Stimulated activated CD8-positive, alpha-beta memory T cell treated with anti-CD3 and anti-CD28 coated beads, Interleukin-4, amount 100 ng/mL, for 4 hours (primary cell): Measurements from ENCODE around the gene UGCG.
"Not testable (repeated sequence)": the region's sequence is repeated elsewhere in the genome, so short reads cannot be mapped to it uniquely, and the experiment has no call there.

ENCODE experiments used
- DNase-seq, 2 donors: peaks; one replicate each; pipeline ENCODE4 v3.0.0-alpha.2; 2020; ENCODE audit warnings: low read depth in 2 of 2, low spot score in 1 of 2

UGCG gene

GRCh38 chr9:111917201-111917600, 20.6 kb downstream of the UGCG start:
- DNase-seq, result no peak

DNA sequence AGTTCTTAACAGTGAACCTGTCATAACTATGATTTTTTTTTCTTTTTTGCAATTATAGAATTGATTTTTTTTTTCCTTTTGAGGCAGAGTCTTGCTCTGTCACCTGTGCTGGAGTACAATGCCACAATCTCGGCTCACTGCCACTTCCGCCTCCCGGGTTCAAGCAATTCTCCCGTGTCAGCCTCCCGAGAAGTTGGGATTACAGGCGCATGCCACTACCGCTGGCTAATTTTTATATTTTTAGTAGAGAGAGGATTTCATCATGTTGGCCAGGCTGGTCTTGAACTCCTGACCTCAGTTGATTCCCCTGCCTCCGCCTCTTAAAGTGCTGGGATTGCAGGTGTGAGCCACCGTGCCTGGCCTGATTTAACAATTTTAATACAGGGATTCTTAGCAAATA, 21.4 kb downstream of the UGCG start:
- DNase-seq, result no peak

DNA sequence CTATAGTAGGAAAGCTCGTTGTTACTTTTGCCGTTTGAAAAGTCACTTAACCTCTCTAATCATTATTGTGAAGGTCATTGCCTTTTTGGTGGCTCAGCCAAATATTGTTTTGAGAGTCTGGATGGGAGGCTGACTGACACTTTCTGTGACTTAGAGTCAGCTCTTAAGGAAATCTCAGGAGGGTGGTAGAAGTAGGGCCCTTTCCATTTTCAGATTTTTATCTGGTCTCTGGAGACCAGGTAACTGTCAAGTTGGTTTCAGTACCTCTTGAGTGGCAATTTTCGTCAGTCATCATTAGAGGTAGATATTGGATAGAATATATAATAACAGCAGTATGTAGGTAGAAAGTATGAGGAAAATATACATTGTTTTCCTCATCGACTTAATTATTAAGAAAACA, 23.3 kb downstream of the UGCG start:
- DNase-seq, result no peak

GRCh38 chr9:111920531-111920930, 23.9 kb downstream of the UGCG start:
- no peak for DNase-seq

GRCh38 chr9:111922324-111923013, 25.9 kb downstream of the UGCG start:
- no peak for DNase-seq

- DNase-seq, result no peak
Observed at GRCh38 chr9:111924281-111924680, 27.7 kb downstream of the UGCG start.

DNA sequence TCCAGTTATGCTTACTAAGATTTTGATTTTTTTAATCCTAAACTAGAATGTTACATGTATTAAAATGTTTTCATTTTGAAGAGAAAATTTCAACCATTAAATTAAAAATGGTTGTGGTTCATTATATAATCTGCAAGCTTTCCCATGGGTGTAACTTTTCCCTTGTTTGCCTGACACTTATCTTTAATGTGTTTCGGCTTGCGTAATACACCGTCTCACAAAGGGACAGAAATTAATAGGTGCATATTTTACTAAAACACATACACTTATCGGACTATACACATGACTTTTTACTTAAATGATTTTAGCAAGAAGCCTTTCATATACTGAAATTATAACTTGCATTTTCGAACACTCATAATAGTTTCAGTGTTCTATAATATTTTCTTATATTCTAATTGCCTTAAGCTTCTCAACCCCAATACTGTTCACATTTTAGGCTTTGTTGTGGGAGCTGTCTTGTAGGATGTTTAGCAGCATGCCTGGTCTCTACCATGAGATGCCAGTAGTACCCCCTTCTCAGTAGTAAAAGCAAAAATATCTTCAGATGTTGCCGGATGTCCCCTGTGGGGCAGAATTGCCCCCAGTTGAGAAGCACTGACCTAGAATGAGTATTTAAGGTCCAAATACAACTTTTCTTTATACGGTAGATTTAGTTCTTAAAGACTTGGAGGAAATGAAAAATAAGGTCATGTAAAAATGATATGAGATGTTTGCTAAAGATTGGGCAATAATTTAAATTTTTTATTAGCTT, 28.6 kb downstream of the UGCG start:
- no peak for DNase-seq

- no peak for DNase-seq
Observed at GRCh38 chr9:111925784-111926183, 29.2 kb downstream of the UGCG start.

DNA sequence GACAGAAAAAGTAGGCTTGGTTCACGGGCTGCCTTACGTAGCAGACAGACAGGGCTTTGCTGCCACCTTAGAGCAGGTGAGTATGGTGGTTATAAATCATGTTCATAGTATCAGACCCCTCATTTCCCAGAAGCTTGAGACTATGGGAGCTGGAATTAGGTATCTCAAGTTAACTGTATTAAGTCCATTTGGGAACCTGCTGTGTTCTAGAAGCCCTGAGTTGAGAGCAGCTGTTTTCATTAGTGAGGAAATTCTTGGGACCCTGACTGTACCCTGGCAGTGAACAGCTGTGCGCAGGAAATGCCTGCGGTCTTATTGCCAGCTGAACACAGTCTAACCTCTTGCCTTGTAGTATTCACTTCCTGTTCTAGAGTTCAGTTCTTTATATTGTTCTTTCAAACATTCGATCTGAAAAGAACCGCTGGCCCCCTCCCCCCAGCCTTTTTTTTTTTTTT, 29.8 kb downstream of the UGCG start:
- DNase-seq, result peak; percentile 15 to 25

DNA sequence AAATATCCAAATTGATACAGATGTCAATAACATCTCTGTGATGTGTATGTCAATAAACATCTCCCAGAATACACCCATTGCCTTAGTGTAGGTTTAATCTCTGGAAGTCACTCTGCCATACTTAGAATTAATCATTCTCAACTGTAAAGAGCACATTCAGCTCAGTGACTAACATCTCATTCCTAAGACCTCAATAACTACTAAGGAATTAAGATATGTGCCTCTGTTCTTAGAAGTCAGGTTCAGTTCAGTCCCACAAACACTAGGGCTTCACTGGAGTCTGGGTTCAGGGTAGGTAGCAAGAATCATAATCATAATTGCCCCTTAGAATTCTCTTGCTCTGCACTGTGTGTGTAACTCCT, 31.7 kb downstream of the UGCG start:
- no peak for DNase-seq

- no peak for DNase-seq
Observed at GRCh38 chr9:111934747-111935146, 38.1 kb downstream of the UGCG start.

DNA sequence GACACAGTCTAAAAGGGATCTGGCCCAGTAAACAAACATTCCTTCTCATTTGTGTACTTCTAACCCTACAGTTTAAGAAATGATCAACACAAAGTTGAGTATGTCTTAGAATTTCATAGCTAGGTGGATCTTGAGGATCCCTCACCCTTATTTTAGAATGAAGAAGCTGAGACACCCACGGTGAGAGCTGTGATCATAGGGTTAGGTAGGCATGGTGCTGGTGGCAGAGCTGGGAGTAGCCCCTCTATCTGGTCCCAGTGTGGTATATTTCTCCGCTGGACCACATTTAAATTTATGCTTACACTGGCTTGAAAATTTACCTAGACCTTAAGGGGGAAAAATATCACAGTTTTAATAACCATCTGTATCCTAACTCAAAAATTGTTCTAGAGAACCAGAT, 39.8 kb downstream of the UGCG start:
- DNase-seq, result no peak

GRCh38 chr9:111937301-111937700, 40.7 kb downstream of the UGCG start:
- DNase-seq, result no peak

DNA sequence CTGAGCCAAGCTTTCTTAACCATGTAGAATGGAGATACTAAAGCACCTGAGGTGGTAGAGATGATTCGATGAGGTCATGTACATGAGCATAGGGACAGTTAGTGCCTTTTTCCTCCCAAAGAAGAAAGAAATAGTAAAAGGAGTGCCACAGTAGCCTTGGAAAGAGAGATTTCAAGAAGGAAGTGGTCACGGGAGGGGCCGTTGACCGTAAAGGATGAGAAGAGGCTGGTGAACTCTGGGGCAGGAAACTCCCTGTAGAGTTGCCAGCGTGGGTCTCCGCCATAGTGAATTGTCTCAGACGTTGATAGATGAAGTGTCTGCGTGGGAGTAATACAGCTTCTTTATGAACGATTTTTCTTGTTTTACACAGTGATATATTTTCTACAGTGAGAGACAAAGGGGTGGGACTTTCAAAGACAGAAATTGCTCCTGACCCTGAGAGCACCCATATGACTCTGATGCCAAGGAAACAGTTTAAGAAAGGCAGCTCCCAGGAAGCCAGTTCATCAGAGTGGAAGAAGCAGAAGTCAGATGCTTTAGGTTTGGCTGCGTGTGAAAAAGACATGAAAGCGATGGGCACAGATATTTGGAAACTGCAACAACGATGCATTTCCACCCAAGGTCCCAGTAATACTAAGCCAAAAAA, 41.3 kb downstream of the UGCG start:
- DNase-seq, result peak in 1 of 2 donors; percentile 9

GRCh38 chr9:111938427-111938800, 41.8 kb downstream of the UGCG start:
- DNase-seq, result no peak

DNA sequence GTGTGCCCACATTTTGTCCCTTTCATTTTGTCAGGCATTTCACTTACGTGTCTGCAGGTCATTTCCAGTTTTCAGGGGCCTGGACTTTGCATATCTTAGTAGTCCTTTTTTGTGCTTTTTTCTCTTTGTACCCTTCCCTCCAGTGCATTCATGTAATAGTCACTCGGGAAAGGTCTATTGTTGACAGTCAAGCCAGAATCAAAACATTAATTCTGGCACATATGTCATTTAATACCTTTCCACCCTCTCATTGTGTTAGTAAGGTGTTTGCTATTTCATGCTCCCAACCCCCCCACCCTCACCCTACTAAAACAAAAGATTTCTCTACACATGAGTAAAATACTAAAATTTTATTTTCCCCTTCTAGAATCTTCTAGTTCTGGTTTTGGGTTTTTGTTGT, 42.7 kb downstream of the UGCG start:
- DNase-seq, result no peak

DNA sequence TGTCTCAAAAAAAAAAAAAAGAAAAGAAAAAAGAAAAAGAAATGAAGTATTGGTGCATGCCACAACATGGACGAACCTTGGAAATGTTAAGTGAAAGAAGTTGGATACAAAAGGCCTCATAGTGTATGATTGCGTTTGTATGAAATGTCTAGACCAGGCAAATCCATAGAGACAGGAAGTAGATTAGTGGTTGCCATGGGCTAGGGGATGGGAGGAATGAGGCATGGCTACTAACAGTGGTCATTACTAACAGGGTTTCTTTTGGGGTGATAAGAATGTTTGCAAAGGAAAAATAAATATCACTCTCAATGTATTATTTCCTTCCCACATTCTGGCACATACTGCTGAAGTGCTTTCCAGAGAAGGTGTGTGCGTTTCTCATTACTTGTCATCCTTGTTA, 44.1 kb downstream of the UGCG start:
- DNase-seq, result no peak

DNA sequence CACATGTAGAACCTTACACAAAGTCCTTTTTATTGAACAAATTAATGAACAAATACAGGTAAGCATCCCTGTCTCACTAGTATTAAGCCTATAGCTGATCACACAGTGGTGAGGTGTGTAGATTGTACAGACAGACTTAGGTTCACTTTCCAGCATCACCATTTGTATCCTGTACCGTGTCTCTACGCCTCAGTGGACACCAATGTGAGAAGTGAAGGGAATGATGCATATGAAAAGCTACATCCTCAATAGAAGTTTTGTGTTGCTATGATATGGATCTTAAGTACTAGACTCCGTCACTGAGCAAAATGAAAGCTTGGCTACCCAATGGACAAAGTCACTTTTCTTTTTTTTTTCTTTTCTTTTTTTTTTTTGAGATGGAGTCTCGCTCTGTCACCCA, 46.6 kb downstream of the UGCG start:
- no peak for DNase-seq

DNA sequence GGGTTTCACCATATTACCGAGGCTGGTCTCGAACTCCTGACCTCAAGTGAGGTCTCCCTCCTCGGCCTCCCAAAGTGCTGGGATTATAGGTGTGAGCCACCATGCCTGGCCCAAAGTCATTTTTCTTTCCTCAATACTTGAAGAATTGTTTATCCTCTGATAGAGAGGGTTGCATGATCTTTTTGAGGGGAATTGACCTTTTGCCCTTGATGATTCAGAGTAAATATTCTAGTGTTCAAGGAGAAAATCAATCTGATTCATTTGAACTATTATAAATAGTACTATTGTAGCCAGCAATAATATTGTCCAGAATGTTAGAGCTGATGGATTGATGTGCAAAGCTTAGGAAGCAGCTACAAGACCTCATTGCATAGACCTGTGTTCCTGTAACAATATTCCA, 47.1 kb downstream of the UGCG start:
- no peak for DNase-seq

DNA sequence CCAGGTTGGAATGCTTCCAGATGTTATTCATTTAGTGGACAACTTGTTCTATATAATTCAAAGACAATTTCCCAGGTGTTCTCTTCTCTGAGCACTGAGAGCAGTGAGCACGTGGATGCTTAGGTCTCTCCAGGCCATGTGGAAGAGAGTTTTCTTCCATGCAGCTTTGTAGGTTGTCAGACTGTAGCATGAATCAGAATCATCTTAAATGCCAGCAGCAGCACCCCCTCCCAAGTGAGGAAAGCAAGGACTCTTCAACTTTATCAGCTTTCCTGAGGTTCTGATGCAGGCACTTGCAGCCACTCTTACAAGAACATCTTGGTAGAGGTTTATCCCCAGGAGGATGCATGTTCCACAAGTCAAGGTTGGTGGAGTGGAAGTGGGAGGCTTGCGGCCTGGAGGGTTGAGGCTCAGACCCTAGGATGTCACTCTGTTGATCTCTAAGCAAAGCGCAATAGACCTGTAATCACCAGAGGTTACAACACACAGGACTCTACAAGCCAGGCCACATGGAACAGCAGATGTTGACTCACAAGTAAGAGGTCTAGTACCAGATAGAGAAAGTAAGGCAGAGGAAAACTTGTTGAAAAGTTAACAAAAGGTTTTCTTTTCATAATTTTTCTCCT, 47.7 kb downstream of the UGCG start:
- no peak for DNase-seq

DNA sequence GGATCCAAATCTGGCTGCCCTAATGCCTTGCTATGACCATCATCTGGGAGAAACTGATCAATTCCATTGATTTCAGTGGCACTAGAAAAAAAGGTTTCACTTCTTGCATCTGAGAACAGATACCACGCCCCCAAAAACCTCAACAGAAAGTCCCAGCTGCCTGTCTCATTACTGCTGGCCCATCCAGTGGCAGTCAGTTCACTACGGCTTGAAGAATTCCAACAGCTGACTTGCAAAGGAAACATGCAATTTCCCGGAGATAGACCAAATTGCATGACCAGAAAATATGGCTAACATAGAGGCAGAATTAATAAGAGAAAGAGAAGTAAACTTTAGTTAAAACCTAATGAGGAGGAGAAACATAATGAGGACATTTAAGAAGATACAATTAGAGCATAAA, 48.6 kb downstream of the UGCG start:
- DNase-seq, result no peak

GRCh38 chr9:111948109-111948508, 51.5 kb downstream of the UGCG start:
- not testable (repeated sequence) for DNase-seq
